ENCODE results near the gene RTN4RL2. TPM values are rescaled to one million over a fixed set of nuclear protein-coding genes. Genes with fewer than 3 reads are reported as not detected.

RTN4RL2 gene
- 2.5 TPM for total RNA-seq

DNA sequence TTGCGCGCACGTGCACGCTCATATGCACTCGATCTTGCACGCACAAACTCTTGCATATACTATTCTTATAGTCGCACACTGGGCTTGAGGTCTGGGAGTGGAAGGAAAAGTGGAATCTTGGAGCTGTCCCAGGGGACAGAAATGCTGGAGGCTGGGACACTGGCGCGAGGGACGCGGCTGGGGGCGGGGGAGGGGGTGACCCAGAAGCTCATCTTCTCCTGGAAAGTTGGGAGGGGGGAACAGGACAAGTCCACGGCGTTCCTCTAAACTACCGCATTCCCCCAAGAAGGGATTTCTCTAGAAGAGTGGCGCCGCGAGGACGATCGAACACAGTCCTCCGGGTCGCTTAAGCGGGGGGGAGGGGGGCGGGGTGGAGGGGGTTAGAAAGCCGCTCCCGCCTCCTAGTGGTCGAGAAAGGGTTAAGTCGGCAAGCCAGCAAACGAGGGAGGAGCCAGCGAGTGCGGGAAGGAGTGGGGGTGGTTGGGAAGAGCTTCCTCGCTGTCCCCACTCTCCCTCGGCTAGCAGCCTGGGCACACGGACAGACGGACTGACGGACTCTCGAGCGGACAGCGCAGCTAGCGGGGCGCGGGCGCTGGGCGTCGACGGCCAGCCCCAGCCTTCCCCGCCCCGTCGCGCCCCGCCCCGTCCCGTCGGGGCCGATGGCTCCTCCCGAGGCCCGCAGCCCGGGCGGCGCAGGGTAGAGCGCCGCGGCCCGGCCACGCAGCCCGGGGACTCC, at the start of gene RTN4RL2:
TSS of gene RTN4RL2 (plus strand) at position 507 of the 736 bp plus-strand sequence. CDS start 338 bp downstream, outside the sequence.

DNA sequence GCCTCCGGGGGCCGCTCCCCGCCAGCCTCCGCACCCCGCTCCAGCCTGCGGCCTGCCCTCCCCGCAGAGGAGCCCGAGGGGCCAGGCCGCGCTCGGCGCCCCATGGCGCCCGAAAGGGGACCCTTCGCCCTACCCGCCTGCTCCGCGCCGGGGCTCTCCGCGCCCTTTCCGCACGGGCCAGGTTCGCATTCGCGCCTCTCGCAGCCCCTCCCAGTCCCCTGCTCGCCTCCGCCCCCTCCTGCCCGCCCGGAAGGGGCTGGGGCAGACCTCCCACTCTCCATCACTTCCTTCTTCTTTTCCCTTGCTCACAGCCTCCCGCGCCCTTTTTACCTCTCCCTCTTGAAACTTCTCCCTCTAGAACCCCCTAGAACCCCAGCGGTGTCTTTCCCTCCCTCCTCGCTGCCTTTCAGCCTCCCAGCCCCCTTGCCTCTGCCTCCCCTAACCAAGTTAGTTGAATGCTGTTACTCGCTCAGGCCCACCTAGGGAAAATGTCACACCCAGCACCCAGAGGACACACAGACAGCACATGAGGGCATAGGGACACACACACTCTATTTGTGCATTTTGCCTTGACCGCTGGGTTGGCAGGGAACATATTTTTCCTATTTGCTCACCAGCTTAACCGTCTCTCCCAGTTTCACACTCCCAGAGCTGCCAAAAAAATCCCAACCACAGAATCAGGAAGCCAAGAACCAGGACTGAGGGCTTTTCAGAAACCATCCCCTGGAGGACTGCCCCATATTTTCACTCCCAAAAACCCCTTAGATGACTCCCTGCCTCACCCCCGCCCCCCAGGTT, 33.2 kb upstream of the RTN4RL2 start, which contains the start of gene SLC43A3:
TSS of gene SLC43A3 (minus strand) at position 193 of the 798 bp plus-strand sequence. CDS start 949 bp downstream, outside the sequence.

DNA sequence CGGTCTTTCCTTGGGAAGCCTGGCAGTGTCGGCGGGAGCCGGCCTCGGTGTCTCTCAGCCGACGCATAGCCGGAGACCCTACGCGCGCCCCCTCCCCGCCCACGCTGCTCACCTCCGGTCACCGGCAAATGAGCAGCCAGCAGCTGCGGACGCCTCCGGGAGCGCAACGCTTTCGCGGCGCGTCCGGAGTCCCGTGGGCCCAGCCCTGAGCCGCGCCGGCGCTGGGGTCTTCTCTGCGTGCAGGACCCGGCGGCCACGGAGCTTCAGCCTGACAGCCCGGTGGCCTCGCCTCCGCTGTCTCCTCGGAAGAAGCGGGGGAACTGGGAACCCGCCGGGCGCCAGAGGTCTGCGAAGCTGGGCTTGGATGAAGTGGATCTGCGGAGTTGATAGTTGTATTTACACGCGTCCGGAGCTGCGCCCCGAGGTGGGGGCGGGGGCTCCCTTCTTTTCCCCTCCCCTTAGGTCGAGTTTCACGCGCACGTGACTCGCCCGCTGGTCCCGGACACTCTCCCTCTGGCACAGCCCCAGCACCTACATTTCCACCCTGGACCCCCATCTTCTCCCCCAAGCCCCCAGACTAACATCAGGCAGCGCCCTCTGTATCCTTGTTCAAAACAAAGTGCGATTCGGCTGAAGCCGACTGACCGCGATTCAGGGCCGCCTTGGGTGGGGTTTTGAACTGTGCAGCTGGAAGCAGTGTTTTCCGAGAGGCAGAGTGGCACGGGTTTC, 55.2 kb downstream of the RTN4RL2 start, which contains the start of gene SLC43A1:
TSS of gene SLC43A1 (minus strand) at position 371 of the 729 bp plus-strand sequence. CDS start 1,591 bp downstream, outside the sequence.

Small RNAs within 50 kb of the gene (small RNA-seq; reads per million reads assigned to genes)
- gene RNA5SP341 (ENCODE audit: low replicate concordance), result not detected

Other genes with a start within 250 kb of the RTN4RL2 start
- 92.8 TPM for gene APLNR, start 223.3 kb upstream of the RTN4RL2 start, total RNA-seq
- 60.7 TPM for gene TNKS1BP1, start 135.6 kb upstream of the RTN4RL2 start, total RNA-seq
- 52.5 TPM for gene SSRP1, start 124.6 kb upstream of the RTN4RL2 start, total RNA-seq
- gene P2RX3, start 122.2 kb upstream of the RTN4RL2 start, total RNA-seq, result 2.0 TPM
- 1.1 TPM for gene PRG3, start 79.4 kb upstream of the RTN4RL2 start, total RNA-seq
- gene PRG2, start 69.9 kb upstream of the RTN4RL2 start, total RNA-seq, result 2.0 TPM
- 20.7 TPM for gene SLC43A3, start 33.4 kb upstream of the RTN4RL2 start, total RNA-seq
- gene SLC43A1, start 55.2 kb downstream of the RTN4RL2 start, total RNA-seq, result 18.0 TPM
- 26.3 TPM for gene TIMM10, start 70.2 kb downstream of the RTN4RL2 start, total RNA-seq
- gene SMTNL1, start 77.1 kb downstream of the RTN4RL2 start, total RNA-seq, result 9.8 TPM
- gene UBE2L6, start 107.1 kb downstream of the RTN4RL2 start, total RNA-seq, result 22.5 TPM
- gene SERPING1, start 137.2 kb downstream of the RTN4RL2 start, total RNA-seq, result 53.5 TPM
- gene YPEL4, start 189.4 kb downstream of the RTN4RL2 start, total RNA-seq, result 1.9 TPM
- gene CLP1, start 197.2 kb downstream of the RTN4RL2 start, total RNA-seq, result 10.5 TPM
- gene ZDHHC5, start 207.6 kb downstream of the RTN4RL2 start, total RNA-seq, result 36.3 TPM

All from metanephros (tissue), 2 donors.